Urothelium cell line (cell line): ENCODE measurements around the gene DDHD1.
A peak's percentile ranks its signal among the peaks of the same experiment; 100 is the strongest.
"Not testable (repeated sequence)": the region's sequence is repeated elsewhere in the genome, so short reads cannot be mapped to it uniquely, and the experiment has no call there.

ENCODE experiments used
- DNase-seq: peaks from one replicate; pipeline ENCODE4 v3.0.0; 2011; ENCODE audit warnings: low spot score, mixed read lengths
- FAIRE-seq: peaks from 2 replicates; lab custom pipeline; 2011; peaks lifted over from hg19 to GRCh38; lab: Jason Lieb, UNC

Gene DDHD1

GRCh38 chr14:53109105-53110041 is 43.8 kb downstream of the DDHD1 start:
- no peak for DNase-seq
- FAIRE-seq = no peak

DNA sequence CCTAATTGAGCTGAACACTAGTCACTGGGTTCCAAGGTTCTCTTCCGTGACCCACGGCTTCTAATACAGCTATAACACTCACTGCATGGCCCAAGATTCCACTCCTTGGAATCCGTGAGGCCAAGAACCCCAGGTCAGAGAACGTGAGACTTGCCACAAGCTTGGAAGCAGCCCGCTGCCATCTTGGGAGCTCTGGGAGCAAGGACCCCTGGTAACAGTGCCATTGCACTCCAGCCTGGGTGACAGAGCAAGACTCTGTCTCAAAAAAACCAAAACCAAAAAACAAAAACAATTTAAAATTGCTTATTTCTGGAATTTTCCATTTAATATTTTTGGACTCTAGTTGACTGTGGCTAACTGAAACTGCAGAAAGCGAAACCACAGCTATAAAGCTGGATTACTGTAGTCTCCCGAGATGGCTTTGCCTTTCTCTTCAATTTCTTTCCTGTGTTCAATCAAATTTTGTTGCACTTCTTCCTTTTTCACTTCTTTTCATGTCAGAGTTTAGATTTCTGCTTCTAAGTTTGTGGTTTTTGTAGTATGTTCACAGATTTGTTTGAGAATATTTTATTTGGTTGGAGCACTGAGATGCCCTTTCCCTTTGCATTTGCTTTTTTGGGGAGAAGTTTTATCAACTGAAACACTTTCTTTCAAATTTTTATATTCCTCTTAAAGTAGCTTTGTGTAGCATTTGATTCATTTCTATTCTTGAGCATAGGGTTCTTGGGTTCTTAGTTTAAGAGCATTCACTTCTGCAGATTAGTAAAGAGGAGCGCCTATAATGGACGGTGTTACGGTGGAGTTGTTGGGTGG is 44.6 kb downstream of the DDHD1 start:
- FAIRE-seq (no peak), DNase-seq (no peak)

DNA sequence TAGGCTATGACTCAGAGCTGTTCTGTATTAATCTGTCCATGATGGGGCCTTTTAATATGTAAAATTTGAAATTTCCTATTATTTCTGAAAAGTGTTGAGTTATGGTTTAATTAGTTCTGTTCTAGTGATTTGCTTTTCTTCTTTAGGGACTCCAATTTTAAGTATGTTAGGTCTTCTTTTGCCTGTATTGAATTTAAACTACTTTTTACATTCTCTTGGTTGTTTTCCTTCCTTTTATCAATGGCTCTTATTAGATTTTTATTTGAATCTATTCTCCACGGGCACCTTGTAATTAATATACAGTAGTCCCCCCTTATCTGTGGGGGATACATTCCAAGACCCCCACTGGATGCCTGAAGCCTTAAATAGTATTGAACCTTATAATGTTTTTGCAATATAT is 46.4 kb downstream of the DDHD1 start:
- DNase-seq = no peak
- no peak for FAIRE-seq

- FAIRE-seq (no peak), DNase-seq (no peak)
Measured at GRCh38 chr14:53103636-53104340, 49.3 kb downstream of the DDHD1 start.

- FAIRE-seq (no peak), DNase-seq (no peak)
Measured at GRCh38 chr14:53093206-53093605, 59.9 kb downstream of the DDHD1 start.

DNA sequence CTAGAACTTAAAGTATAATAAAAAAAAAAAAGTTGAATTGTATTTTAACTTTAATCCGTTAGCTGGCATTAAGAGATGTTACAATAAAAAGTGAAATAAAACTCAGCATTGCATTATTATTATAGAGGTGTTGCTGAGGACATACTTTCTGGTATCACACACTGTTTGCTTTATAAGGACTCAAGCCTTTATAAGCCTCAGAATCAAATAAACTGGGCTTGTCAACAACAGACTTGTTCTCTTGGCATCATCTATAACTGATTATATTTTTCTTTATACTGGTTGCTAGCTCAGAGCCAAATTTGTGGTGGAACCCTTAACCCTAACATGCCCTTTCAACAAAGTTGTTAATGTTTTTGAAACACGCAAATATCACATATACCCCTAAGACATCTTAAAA is 62.3 kb downstream of the DDHD1 start:
- FAIRE-seq = no peak
- no peak for DNase-seq

GRCh38 chr14:53084954-53085353 is 68.2 kb downstream of the DDHD1 start:
- not testable (repeated sequence) for FAIRE-seq, DNase-seq

DNA sequence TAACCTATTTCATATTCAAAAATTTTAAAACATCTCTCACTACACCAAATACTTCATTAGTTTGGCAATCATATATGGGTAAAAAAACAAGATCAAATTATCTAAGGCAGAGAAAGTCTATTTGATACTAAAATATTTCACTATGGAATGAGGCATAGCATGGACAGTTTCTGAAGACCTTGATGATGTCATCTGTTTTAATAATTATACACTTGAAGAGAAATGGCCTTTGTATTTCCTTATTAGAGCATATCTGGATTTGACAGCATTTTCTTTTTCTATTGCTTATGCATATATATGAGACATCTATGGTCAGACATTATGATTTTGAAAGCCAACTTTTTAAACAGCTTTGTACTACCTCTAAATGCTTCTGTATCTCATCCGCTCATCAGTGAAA is 88.6 kb downstream of the DDHD1 start:
- FAIRE-seq = no peak
- DNase-seq = no peak

GRCh38 chr14:53062856-53063255 is 90.3 kb downstream of the DDHD1 start:
- FAIRE-seq (peak; percentile 66), DNase-seq (peak; percentile 54)

DNA sequence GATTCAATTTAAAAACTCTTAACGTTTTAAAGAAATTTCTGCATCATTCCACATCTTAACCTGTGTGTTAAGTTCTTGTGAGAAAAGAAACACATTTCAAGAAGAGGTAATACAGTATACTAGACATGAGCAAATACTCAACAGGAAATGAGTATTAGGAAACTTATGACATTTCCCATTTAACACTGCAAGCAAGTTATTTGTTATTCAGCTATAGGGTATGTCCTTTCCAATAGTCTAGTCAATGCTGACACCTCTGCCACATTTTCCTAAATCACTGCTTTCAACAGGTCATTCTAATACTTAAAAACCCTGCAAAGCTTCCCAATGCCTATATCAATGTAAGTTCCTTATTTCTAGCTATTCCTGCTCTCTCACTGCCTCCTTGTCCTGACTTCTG is 93.1 kb downstream of the DDHD1 start:
- FAIRE-seq = no peak
- DNase-seq = no peak

GRCh38 chr14:53055003-53055402 is 98.1 kb downstream of the DDHD1 start:
- peak; percentile 66 for FAIRE-seq
- DNase-seq = peak; percentile 63

DNA sequence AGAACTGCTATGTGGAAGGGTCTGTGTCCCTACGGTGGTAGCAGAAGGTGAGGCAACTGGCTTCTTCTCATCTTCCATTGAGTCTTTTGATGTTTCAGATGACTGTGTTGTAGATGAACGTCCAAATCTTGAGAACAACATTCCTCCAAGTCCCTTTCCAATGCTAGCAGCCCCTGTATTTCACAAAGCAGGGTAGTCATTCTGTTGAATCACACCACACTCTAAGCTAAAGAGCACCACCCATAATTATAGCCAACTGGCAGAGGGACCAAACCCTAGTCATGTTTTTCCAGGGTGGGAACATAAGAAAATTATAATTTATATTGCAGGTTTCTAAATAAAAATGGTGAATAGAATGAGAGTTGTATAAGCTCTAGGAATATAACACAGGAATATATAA is 98.7 kb downstream of the DDHD1 start:
- DNase-seq = no peak
- FAIRE-seq = peak; percentile 67

- DNase-seq (no peak), FAIRE-seq (no peak)
Measured at GRCh38 chr14:53048631-53049030, 104.5 kb downstream of the DDHD1 start.

DNA sequence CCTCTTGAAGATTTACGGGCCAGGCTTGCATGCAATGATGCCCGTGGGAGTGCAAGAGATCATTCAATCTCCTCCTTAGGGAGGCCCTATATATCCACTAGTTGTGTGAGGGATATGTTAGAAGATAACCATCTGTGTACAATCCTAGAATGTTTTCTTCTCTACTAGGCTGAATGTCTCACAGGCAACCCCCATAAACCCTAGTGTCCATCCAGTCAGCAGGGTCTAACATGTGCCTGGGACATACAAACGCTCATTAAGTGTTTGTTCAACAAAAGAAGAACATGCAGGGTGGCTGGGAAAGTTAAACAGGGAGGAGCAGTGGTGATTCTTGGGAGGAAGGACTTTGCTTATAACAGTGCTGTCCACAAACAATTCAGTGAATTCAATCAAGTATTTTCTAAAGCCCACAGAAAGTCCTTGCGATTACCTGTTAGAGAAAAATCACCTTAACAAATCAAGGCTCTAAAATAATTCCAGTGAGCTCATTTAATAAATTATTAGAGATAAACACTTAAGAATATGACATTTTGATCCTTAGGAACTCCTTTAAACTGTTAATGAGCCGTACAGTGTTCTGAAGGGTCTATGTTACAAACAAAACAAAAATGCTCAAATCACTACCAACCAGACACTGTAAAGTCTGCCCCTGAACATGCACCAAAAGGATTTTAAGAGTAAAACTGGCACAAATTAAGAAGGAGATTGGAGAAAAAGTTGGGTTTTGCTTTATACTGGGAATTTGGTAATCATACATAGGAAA is 105.6 kb downstream of the DDHD1 start:
- no peak for FAIRE-seq
- no peak for DNase-seq

DNA sequence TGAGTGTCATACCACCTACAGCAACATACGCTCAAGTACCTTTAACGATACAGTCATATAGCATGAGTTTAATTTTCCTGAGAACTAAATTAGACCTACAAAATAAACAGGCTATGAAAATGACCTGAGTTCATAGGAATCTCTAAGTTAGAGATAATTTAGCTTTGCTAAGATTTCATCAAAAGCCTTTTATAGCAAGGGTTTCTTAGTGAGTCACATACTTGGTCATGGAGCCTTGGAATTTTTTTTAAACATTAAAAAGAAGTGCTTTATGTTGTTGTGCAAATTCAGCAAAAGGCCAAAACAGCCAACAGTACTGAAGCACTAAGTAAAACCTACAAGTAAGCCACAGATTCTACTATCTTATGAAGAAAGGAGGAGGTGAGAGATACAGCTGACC is 108.6 kb downstream of the DDHD1 start:
- FAIRE-seq (no peak), DNase-seq (no peak)

GRCh38 chr14:53043027-53043581 is 110.0 kb downstream of the DDHD1 start:
- DNase-seq (no peak), FAIRE-seq (no peak)

DNA sequence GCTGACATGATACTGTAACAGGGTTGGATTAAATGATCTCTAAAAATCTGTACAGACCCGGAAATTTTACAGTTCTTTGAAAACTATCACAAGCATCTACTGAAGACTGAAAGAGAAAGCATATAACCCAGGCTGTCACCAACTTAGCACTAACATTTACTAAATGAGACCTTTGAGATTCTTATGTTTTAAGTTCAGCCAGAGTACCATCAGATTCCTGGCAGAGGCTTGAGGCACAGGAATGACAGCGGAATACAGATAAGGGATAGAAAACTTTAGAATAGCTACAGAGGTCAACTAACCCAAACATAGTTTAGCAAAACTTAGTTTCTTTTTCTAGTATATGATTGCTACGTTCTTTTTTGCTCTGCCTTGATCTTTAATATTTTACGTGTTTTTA is 110.6 kb downstream of the DDHD1 start:
- FAIRE-seq (no peak), DNase-seq (no peak)

- FAIRE-seq (no peak), DNase-seq (no peak)
Measured at GRCh38 chr14:53041067-53041466, 112.1 kb downstream of the DDHD1 start.

DNA sequence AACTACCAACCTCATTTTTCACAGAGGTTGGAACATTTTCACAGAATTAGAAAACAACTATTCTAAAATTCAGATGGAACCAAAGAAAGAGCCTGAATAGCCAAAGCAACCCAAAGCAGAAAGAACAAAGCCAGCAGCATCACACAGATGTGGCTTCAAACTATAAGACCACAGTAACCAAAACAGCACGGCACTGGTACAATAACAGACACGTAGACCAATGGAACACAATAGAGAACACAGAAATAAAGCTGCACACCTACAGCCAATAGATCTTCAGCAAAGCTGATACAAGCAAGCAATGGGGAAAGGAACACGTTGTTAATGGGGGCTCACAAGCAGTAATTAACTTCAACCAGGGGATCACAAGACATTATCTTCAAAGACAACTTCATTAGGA is 114.5 kb downstream of the DDHD1 start:
- DNase-seq = no peak
- FAIRE-seq = peak; percentile 67

- FAIRE-seq (peak; percentile 52), DNase-seq (no peak)
Measured at GRCh38 chr14:53037016-53037415, 116.1 kb downstream of the DDHD1 start.
